ENCODE results near the gene HMGXB4.

The HMGXB4 gene

DNA sequence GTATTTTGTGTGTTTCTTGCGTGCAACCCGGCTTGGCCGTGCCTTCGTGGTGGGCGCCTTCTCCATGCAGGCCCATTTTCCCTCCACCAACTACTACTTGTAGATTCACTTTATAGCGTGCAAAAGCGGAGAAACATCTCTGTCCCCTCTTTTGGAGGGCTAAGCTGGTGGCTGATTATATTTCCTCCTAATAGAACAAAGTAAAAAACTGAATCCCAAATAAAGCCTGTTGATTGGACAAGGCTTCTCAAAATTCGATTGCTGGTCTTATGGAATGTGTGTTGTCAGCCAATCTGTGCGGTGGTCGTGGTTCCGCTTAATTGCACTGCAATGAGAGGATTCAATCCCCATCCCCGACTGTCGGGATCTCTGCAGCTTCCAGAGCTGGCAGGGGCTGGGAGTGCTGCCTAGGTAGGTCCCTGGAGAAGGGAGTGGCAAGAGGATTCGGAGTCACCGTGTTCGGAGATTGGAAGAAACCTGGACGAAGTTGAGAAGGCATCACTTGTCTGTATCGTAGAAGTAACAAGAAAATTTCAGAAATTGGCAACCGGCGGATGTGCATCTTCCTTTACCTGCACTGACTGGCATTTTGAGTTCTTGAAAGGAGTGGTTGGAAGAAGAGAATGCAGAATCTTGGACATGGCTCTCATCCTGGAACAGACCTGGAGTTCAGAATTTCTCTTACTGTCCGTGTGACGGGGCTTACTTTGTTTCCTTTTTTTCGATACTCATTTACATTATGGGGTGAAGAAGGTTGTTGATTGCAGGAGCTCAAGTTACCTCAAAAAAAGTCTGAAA is 1.1 kb downstream of the HMGXB4 start:
- no peak for DNase-seq

DNA sequence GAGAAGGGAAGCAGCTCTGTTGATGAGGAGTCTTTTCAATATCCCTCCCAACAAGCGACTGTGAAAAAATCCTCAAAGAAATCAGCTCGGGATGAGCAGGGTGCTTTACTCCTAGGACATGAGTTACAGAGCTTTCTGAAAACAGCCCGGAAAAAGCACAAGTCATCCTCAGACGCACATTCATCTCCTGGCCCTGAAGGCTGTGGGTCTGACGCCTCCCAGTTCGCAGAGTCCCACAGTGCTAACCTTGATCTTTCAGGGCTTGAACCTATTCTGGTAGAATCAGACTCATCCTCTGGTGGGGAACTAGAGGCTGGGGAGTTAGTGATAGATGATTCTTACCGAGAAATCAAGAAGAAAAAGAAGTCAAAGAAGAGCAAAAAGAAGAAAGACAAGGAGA is 7.7 kb downstream of the HMGXB4 start:
- no peak for DNase-seq

DNA sequence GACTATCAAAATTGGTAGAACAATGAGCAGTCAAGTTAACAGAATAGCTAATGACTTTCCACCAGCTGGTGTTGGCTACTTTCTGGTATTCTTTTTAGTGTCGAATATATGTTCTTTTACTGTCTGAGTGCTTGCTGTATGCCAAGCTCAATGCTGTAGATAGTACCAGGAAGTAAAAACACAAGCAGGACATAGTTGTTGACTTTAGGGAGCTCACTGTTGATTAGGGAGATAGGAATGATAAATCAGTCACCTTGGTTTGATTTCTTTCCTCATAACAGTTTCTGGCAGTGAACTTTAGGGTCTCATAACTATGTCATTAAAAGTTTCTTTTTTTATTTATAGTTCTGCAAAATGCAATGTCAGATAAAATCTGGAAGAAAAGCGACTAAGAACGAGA is 9.0 kb downstream of the HMGXB4 start:
- no peak for DNase-seq

DNA sequence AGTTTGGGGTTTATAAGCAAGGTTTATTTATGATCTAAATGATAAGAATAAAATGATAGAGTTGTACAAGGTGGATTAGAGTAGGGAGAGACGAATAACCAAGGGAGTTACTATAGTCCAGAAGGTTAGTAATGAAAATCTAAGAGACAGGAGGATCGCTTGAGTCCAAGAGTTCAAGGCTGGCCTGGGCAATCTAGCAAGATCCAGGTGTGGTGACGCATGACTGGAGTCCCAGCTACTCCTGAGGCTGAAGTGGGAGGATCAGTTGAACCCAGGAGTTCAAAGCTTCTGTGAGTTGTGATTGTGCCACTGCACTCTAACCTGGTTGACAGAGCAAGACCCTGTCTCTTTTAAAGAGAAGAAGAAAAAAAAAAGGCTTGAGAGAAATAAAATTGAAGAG is 12.3 kb downstream of the HMGXB4 start:
- DNase-seq, result no peak

DNA sequence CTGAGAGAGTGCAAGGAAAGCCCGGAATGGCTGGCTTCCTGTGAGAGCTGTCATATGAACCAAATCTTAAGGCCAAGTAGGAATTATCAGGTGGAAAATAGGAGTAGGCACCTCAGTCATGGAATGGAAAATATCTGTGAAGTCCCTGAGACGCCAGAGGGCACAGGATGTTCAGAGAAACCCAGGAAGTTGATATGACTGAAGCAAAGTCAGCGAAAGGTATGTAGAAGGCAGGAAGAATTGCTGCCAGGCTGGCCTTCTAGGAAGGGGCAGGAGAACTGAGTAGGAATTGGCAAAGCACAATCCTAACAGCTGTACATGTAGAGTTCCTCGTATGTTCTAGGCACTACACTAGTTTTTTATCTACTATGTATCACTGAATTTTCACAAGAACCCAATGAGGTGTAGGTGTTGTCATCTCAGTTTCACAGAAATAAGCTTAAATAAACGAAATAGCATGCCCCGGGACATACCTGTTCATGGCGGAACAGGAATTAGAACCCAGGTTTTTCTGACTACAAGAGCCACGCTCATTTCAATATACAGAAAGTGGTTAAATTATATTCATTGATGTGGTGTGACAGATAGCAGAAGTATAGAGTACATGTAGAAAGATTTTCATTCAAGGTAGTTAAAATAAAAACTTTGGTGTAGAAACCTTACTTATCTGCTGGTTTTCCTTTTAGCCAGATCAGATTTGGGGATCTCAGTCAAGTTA is 17.0 kb downstream of the HMGXB4 start:
- no peak for DNase-seq

DNA sequence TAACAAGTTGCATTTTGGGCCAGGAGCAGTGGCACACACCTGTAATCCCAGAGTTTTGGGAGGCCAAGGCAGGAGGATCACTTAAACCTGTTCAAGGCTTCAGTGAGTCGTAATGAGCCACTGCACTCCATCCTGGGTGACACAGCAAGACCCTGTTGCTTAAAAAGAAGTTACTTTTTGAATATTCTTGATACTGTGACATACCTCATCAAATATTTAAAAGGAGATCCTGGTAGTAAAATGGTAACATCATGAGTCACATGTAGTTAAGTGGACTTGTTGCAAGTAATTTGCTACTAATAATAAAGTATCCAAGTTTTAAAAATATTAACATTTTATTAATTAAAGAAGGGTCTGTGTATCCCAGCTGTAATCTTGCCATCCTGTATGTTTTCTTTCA is 18.3 kb downstream of the HMGXB4 start:
- DNase-seq, result no peak

DNA sequence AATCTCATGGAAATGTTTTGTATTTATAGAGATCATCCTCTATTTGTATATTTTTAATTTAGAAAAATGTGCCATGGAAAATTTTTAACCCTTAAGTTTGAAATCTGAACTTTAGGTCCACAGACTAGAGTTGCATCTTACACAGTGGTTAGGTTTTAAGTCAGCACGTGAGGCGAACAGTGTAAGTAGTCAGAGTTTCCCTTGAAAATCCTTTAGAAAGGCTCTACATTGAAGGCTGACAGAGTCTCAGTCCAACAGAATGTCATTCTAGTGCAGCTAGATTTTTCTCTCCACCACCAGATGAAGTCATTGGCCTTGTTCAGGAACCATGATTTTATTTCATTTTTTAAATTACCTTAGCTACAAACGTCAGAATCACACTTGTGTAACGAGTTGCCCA is 18.7 kb downstream of the HMGXB4 start:
- DNase-seq, result no peak

DNA sequence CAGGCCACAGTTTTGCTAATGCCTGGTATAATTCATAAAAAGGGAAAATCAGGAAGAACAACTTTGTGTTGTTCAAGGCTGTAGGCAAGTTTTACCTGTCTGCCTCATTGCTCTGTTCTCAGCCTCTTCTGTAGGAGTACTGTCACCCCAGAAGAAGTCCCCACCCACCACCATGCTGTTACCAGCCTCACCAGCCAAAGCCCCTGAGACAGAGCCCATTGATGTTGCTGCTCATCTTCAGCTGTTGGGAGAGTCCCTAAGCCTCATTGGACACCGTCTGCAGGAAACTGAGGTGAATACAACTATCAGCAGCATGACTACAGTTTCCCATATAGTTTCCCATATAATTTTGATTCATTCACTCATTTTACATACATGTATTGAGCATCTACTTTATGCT is 30.8 kb downstream of the HMGXB4 start:
- DNase-seq, result no peak

DNA sequence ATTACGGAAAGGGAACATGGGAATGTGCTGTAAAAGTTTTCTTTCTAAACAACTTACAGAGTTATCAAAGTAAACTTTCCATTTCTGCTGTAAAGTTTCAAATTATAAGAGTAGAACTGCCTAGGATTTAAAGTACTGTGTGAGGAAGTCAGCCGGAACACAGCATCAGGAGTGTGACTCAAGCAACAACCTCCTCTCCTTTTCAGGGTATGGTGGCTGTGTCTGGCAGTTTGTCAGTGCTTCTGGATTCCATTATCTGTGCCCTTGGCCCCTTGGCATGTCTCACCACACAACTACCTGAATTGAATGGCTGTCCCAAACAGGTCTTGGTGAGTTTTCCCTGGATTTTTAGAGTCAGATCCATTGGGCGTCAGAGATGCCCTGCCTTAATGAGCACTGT is 35.5 kb downstream of the HMGXB4 start:
- no peak for DNase-seq

DNA sequence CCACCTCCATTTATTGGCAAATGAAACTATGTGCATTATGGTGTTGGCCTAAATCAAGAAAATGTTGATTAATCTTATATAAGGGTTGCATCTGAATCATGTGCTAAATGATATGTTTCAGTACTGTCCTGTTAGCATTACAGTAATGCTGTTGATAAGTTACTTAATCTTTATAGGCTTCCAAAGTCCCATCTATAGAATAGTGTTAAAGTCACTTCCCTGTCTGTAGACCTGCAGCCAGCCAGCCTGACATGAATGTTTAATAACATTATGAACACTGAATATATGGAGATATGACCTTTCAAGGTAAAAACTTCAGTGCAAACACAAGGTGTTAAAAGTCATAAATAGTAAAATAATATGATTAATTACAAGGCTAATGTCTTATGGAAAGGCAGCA is 38.8 kb downstream of the HMGXB4 start:
- no peak for DNase-seq

DNA sequence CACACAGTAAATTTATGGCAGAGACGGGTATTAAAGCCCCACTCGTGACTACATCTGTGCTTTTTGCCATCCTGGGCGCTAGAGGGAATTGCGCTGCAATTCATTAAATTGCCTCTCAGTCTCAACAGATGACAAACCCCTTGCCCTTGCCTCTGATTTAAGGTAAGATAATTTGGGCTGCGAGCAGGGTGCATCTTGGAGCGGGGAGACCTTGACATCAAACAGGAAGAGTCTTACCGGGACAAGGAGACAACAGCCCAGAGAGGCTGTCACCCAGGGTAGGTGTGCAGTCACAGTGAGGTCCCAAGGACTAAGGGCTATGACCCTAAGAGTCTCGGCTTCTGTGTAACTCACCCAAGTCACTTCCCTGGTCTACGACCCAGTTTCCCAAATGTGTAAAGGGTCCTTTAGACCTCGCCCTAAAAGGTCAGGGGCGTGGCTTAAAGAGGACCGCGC is 42.0 kb downstream of the HMGXB4 start:
- no peak for DNase-seq

DNA sequence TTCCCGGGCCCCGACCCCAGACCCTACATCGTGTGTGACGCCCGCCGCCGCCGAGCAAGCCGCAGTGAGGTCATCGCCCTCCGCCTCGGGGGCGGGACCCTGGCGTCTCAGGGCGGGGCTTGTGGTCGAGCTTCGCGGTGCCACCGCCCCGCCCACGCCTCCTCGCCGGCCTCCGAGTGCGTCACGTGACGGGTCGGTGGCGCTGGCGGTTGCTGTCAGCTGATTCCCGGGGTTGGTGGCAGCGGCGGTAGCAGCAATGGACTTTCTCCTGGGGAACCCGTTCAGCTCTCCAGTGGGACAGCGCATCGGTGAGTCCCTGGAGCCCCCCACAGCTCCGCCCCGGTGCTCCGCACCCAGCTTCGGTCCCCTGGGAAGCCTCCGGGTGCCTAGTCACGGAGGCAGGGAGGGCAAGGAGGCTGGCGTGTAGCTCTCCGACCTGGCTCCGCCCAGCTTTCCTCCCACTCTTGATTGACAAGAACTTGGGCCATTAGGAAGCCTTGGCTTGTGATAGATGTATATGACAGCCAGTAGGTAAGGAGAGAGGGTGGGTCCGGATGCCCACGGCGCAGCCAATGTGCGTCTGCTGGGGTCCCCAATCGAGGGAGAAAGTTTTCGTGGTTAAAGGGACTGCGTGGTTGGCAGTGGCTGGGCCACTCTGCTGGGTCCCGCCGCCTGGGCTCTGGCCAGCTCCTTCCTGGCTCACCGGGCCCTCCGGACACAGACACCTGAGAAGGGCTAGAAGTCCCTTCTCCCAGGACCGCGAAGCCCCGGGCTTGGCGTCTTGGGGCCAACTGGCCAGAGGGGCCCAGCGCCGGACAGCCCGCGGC is 42.6 kb downstream of the HMGXB4 start, which contains the start of gene TOM1:
Gene TOM1 (plus strand): TSS at position 222 of the 827 bp plus-strand sequence. CDS start 35 bp downstream, at position 257.
- DNase-seq, result peak; percentile 94

DNA sequence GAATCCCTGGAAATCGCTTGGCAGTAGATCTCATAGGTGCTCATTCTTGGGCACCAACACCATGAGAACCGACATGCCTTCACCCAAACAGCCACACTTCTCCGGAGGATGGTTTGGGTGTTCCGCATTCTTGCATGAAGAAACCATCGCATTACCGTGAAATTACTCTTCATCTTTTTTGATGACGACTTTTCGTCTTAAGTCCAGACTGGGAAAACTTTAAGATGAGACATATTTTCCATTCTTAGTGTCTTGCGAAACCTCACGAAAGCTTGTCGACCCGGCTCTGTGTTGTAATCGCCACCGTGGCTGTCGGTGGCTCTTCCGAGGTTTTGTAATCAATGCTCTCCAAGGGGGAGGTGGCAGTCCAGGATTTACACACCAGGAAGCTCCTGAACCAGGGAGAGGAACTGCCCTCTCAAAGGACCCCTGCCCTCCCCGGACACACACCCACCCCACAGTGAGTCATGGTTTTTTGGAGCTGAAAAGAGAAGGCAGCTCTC is 44.1 kb downstream of the HMGXB4 start:
- no peak for DNase-seq

DNA sequence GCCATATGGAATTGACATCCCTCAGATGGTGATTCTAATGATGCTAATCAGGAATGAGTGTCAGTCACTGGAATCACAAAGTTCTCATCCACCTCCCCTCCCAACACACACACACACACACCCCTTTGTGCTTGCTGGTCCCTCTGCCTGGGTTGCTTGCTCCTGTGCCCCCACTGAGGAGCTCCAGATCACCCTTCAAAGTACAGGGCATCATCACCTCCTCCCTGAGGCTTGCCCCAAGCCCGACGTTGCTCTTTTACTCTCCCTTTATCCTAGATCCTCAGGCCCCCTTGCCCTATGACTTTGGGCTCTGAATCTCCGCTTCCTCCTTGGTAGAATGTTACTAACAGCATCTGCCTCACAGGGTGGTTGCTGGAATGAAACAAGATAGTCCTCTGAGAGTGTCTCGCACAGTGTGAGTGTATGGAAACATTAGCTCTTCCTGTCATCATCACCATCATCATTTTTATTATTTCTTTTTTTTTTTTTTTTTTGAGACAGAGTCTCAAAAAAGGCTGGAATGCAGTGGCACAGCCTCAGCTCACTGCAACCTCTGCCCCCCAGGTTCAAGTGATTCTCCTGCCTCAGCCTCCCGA is 45.8 kb downstream of the HMGXB4 start:
- no peak for DNase-seq

DNA sequence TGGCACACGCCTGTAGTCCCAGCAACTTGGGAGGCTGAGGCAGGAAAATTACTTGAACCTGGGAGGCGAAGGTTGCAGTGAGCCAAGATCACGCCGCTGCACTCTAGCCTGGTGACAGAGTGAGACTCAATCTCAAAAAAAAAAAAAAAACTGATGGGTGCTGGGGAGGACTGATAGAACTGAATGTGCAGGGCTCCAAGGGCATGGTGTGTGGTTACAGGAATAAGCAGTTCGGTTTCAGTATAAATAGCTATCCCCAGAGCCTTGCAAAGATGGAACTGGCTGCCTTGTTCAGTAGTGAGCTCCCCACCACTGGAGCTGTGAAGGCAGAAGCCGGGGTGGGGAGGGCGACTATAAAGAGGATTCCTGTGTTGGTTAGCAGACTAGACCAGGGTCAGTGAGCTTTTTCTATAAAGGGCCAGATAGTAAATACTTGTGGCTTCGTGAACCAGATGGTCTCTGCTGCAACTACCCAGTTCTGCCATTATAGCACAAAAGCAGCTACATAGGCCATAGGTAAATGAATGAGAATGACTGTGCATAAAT is 48.3 kb downstream of the HMGXB4 start:
- DNase-seq, result no peak

DNA sequence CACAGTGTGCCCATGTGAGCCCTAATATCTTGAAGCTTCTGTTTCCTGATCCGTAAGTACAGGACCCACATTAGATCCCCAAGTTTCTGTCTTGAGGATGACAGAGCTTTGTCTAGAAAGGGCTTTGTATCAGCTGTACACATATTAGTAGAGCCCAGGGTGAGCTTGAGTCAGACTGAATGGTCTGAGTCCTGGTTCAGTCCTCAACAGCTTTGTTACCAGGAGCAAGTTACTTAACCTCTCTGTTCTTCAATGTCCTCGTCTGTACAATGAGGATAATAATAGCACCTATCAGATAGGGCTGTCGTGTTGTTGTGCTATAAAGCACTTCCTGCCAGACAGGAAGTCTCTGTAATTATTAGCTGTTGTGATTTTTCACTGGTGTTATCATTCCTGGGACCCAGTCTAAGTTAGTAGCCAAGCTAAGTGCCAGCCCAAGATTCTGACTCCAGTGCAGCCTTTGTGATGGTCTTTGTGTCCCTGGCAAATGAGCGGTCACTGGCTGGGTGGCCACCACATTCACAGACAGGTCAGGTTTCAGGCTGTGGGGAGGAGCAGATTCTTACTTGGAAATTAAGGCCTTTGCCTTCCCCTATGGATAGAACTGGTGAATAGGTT is 49.2 kb downstream of the HMGXB4 start:
- no peak for DNase-seq

DNA sequence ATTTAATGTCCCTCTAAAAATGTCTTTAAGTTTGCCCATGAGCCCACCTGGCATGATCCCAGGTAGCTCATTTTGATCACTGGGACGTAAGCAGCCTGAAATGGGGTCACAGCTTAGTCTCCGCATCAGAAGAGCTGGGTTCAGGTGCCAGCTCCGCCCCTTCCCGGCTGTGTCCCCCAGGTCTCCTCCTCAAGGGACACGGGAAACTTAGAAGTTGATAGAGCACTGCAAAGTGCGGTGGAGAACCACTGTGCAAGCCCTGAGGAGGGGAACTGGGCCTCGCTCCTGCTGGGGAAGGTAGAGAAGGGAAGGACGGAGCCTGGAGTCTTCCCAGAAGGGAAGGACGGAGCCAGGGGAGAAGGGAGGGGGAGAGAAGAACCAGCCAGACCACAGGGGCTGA is 50.1 kb downstream of the HMGXB4 start:
- DNase-seq, result no peak

DNA sequence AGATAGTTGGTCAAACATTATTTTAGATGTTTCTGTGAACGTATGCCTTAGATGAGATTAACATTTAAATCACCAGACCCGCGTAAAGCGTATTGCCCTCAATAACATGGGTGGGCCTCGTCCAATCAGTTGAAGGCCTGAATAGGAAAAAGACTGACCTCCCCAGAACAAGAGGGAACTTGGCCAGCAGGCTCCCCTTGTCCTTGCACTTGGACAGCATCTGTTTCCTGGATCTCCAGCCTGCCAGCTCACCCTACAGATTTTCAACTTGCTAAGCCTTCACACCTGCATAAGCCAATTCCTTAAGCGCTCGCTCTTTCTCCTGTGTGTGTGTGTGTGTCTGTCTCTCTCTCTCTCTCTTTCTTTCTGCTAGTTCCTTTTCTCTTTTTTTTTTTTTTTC is 50.6 kb downstream of the HMGXB4 start:
- no peak for DNase-seq

DNA sequence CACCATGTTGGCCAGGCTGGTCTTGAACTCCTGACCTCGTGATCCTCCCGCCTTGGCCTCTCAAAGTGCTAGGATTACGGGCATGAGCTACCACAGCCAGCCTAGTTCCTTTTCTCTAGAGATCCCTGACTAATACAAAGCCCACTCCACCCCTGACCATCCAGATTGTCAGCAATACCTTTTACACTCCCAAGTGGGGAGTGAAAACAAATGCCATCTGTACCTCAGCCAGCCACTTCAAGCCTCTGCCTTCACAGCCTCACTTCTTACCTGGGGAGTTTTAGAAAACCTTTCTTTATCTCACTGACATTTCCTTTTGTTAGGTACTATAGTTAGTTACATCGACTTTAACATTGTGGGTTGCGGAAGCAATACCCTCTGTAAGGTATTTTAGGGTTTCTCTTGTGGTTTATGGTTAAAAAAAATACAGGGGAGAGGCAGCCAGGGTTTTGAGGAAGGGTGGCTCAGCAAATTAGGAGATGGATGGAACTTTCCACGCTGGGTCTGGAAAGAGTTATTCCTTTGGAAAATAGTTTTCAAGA is 51.3 kb downstream of the HMGXB4 start:
- no peak for DNase-seq

DNA sequence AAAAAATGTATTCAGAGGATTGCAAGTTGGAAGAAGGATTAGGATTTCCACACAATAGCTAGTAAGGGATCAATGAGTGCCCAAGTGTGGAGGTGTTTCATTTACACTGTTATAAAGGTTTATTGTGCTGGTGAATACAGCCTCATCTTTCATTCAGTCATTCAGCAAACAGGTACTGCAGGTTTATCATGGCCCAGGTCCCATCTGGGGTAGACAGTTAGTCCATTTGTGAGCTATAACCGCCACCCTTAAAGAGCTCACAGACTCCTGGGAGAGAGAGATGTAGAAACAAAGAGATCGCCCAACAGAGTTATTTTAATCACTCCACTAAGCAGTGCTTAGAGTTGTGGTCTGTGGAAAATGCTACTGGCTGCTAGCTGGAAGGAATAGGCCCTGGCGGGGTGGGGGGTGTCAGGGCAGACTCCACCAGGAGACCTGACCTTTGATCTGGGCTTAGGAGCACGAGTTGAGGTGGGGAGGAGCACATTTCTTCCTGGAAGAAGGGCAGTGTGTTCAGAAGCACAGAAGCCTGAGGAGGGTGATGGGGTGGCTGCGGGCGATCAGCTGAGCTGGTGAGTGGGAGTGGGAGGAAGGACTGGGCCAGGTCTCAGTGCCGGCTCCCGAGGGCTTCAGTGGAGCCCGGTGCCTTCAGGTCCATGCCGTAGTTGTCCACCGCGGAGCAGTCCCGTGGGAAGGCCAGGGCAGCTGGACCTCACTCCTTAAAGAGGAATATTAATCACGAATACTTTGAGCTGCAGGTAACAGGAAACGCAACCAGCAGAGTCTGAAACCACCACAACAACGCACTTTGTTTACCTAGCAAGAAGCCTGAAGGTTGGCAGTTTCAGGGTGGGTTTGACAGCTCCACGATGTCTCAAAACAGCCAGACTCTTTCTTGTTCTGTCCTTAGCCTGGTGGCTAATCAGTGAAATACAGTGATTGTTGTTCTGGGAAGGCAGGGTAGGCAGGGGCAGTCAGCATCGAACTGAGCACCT is 53.6 kb downstream of the HMGXB4 start:
- DNase-seq, result no peak

Measured in activated CD4-positive, alpha-beta T cell treated with anti-CD3 and anti-CD28 coated beads for 1 hour (primary cell).